Gastrocnemius medialis (tissue), 4 donors: ENCODE measurements around the gene DNAH6. TPM values are rescaled to one million over a fixed set of nuclear protein-coding genes. Genes with fewer than 3 reads are reported as not detected.

ENCODE experiments used
- ATAC-seq, 2 donors: fragments of 150-250 bp; one replicate each; pipeline ENCODE4 v1.9.1; 2016
- DNase-seq, 2 donors: peaks; one replicate each; pipeline ENCODE4 v3.0.0-alpha.2; 2019
- H3K27ac ChIP-seq, 4 donors: fragments of 200-600 bp; sonication (generic); 1 replicate in 1 of 4; 2 replicates in 3 of 4; pipeline ENCODE4 v1.5.1; 2016 to 2018; ENCODE audit warnings: mild to moderate bottlenecking in 2 of 4, moderate library complexity in 1 of 4
- H3K27me3 ChIP-seq, 3 donors: fragments of 200-600 bp; sonication (generic) in 2 of 3; 1 replicate in 1 of 3; 2 replicates in 2 of 3; pipeline versions ENCODE4 v1.5.1 to v1.6.0; 2016 to 2019; ENCODE audit warnings: mild to moderate bottlenecking in 1 of 3, moderate library complexity in 1 of 3
- H3K36me3 ChIP-seq, 2 donors: fragments of 200-600 bp; sonication (generic) in 1 of 2; one replicate each; pipeline ENCODE4 v1.5.1; 2017 to 2018
- H3K4me1 ChIP-seq, 2 donors: fragments of 200-600 bp; sonication (generic) in 1 of 2; one replicate each; pipeline ENCODE4 v1.5.1; 2016 to 2017; ENCODE audit warnings: mild to moderate bottlenecking in 2 of 2
- H3K4me3 ChIP-seq, 4 donors: fragments of 200-600 bp; sonication (generic) in 3 of 4; 1 replicate in 1 of 4; 2 replicates in 3 of 4; pipeline ENCODE4 v1.5.1; 2016 to 2019; ENCODE audit warnings: mild to moderate bottlenecking in 2 of 4
- H3K9me3 ChIP-seq, 3 donors: fragments of 200-600 bp; sonication (generic) in 2 of 3; 1 replicate in 1 of 3; 2 replicates in 2 of 3; pipeline ENCODE4 v1.5.1; 2016 to 2019
- CTCF ChIP-seq, 5 experiments: fragments of 450-650 bp in 3 of 5; fragments of 200-600 bp in 2 of 5; sonication (generic) in 2 of 5; IDR thresholded peaks in 4 of 5; conservative IDR thresholded peaks in 1 of 5; 1 replicate in 4 of 5; 2 replicates in 1 of 5; pipeline ENCODE4 v1.5.1; 2016 to 2019; ENCODE audit warnings: antibody characterized with exemption in 5 of 5, mild to moderate bottlenecking in 3 of 5, moderate library complexity in 3 of 5
- POLR2A ChIP-seq, 2 donors: fragments of 450-650 bp; IDR thresholded peaks; one replicate each; pipeline ENCODE4 v1.6.1; 2017; ENCODE audit warnings: antibody characterized with exemption in 2 of 2, mild to moderate bottlenecking in 2 of 2, moderate library complexity in 2 of 2
- in situ Hi-C, 4 donors: fragments of 200-750 bp; cut with MboI; loops; one replicate each; pipeline versions ENCODE4 v1.15.0 to v1.8.0; 2017; ENCODE audit warnings: low sequenced_read_pairs in 4 of 4
- intact Hi-C: fragments of 100-400 bp; cut with DNase I; formaldehyde crosslinking; loops from one replicate; pipeline ENCODE4 v1.15.1; 2023; ENCODE audit warnings: low total_unique reads
- total RNA-seq, 4 donors: library from RNA; depleted of rRNA; stranded (reverse); fragments of >200 nt; gene quantifications; one replicate each; pipeline versions ENCODE4 v1.1.0 to v1.2.3, GENCODE V29; 2016

DNAH6 gene
- total RNA-seq, 4 donors from 2014 or later = not detected

- Histone ChIP-seq H3K27ac (no peak overlapping the region), H3K9me3 (no peaks in the 10 kb centered on the region), H3K4me1 (no peaks in the 10 kb centered on the region), H3K36me3 (no peaks in the 10 kb centered on the region), H3K4me3 (no peak overlapping the region), H3K27me3 (no peaks in the 10 kb centered on the region)
- no peak for ATAC-seq
- intact Hi-C loops (no loop called here), in situ Hi-C loops (no loop called here)
- no peak for DNase-seq
- TF ChIP-seq POLR2A (IDR thresholded peaks at IDR 0.05) (no peak), CTCF (IDR thresholded peaks at IDR 0.05 in 4 of 5, conservative IDR thresholded peaks at IDR 0.05 in 1 of 5) (no peak)
Measured at GRCh38 chr2:84749442-84749841, 233.1 kb downstream of the DNAH6 start.

GRCh38 chr2:84755096-84755495 lies 238.8 kb downstream of the DNAH6 start:
- no peaks in the 10 kb centered on the region for H3K9me3 ChIP-seq
- H3K4me3 ChIP-seq = no peak overlapping the region
- ATAC-seq = no peak
- no peak for DNase-seq
- intact Hi-C loops (no loop called here), in situ Hi-C loops (no loop called here)
- no peak overlapping the region for H3K27ac ChIP-seq
- TF ChIP-seq POLR2A (IDR thresholded peaks at IDR 0.05) = no peak
- TF ChIP-seq CTCF (IDR thresholded peaks at IDR 0.05 in 4 of 5, conservative IDR thresholded peaks at IDR 0.05 in 1 of 5) = no peak
- H3K4me1 ChIP-seq = no peaks in the 10 kb centered on the region
- H3K36me3 ChIP-seq = no peaks in the 10 kb centered on the region
- H3K27me3 ChIP-seq = no peaks in the 10 kb centered on the region

GRCh38 chr2:84757648-84758047 lies 241.3 kb downstream of the DNAH6 start:
- in situ Hi-C loops (no loop called here), intact Hi-C loops (no loop called here)
- Histone ChIP-seq H3K27me3 (no peaks in the 10 kb centered on the region), H3K4me1 (no peaks in the 10 kb centered on the region), H3K9me3 (no peaks in the 10 kb centered on the region), H3K4me3 (no peak overlapping the region), H3K36me3 (no peaks in the 10 kb centered on the region), H3K27ac (no peak overlapping the region)
- no peak for TF ChIP-seq CTCF (IDR thresholded peaks at IDR 0.05 in 4 of 5, conservative IDR thresholded peaks at IDR 0.05 in 1 of 5)
- TF ChIP-seq POLR2A (IDR thresholded peaks at IDR 0.05) = no peak
- ATAC-seq (no peak), DNase-seq (no peak)

GRCh38 chr2:84766791-84767190 lies 250.5 kb downstream of the DNAH6 start:
- intact Hi-C loops (no loop called here), in situ Hi-C loops (no loop called here)
- DNase-seq = no peak
- Histone ChIP-seq H3K4me3 (no peak overlapping the region), H3K27ac (no peak overlapping the region), H3K4me1 (no peaks in the 10 kb centered on the region), H3K27me3 (no peaks in the 10 kb centered on the region), H3K36me3 (no peaks in the 10 kb centered on the region), H3K9me3 (no peaks in the 10 kb centered on the region)
- TF ChIP-seq CTCF (IDR thresholded peaks at IDR 0.05 in 4 of 5, conservative IDR thresholded peaks at IDR 0.05 in 1 of 5) (no peak), POLR2A (IDR thresholded peaks at IDR 0.05) (no peak)
- ATAC-seq = no peak

GRCh38 chr2:84768840-84769239 lies 252.5 kb downstream of the DNAH6 start:
- intact Hi-C loops = no loop called here
- no peaks in the 10 kb centered on the region for H3K4me1 ChIP-seq
- DNase-seq (no peak), ATAC-seq (no peak)
- in situ Hi-C loops = no loop called here
- H3K4me3 ChIP-seq = no peak overlapping the region
- H3K36me3 ChIP-seq = no peaks in the 10 kb centered on the region
- no peaks in the 10 kb centered on the region for H3K27me3 ChIP-seq
- TF ChIP-seq CTCF (IDR thresholded peaks at IDR 0.05 in 4 of 5, conservative IDR thresholded peaks at IDR 0.05 in 1 of 5) (no peak), POLR2A (IDR thresholded peaks at IDR 0.05) (no peak)
- no peak overlapping the region for H3K27ac ChIP-seq
- H3K9me3 ChIP-seq = peaks cover 0 to 5% (median 0%) of the 10 kb centered on the region in 3 donors
